ENCODE results near the gene RXFP1. TPM values are rescaled to one million over a fixed set of nuclear protein-coding genes. Genes with fewer than 3 reads are reported as not detected.

The RXFP1 gene
- total and polyA plus RNA-seq, 8 donors: 0.15 to 1.3 TPM; not detected in 6

- intact Hi-C loops (cut with DNase I; ENCODE audit: low total_unique reads): no loop called here
- H3K36me3 ChIP-seq: no peaks in the 10 kb centered on the region
- H3K4me3 ChIP-seq: no peak overlapping the region
- H3K9me3 ChIP-seq: no peaks in the 10 kb centered on the region
- 75 to 85% (median 80%) methylated on average over 4 of the region's 4 CpGs for WGBS, 5 donors
- DNase-seq: no peak
- H3K27ac ChIP-seq: no peak overlapping the region
- TF ChIP-seq CTCF (IDR thresholded peaks at IDR 0.05) (no peak), POLR2AphosphoS5 (IDR thresholded peaks at IDR 0.05) (no peak), EP300 (IDR thresholded peaks at IDR 0.05) (no peak), POLR2A (IDR thresholded peaks at IDR 0.05) (no peak)
- no peaks in the 10 kb centered on the region for H3K27me3 ChIP-seq
- H3K4me1 ChIP-seq: no peaks in the 10 kb centered on the region
These were observed 13.5 kb downstream of the RXFP1 start for GRCh38 chr4:158535130-158535614.

- intact Hi-C loops (cut with DNase I; ENCODE audit: low total_unique reads): no loop called here
- Histone ChIP-seq H3K4me3 (no peak overlapping the region), H3K27ac (no peak overlapping the region), H3K27me3 (no peaks in the 10 kb centered on the region), H3K9me3 (no peaks in the 10 kb centered on the region), H3K36me3 (no peaks in the 10 kb centered on the region), H3K4me1 (no peaks in the 10 kb centered on the region)
- 71 to 89% (median 78%) methylated on average over 3 of the region's 3 CpGs for WGBS, 5 donors
- no peak for DNase-seq
- TF ChIP-seq POLR2AphosphoS5 (IDR thresholded peaks at IDR 0.05) (no peak), EP300 (IDR thresholded peaks at IDR 0.05) (no peak), CTCF (IDR thresholded peaks at IDR 0.05) (no peak), POLR2A (IDR thresholded peaks at IDR 0.05) (no peak)
These were observed 15.2 kb downstream of the RXFP1 start for GRCh38 chr4:158536833-158537232.

GRCh38 chr4:158538176-158538575 is 16.5 kb downstream of the RXFP1 start:
- no peaks in the 10 kb centered on the region for H3K36me3 ChIP-seq
- H3K4me3 ChIP-seq: no peak overlapping the region
- WGBS, 5 donors: 67 to 84% (median 79%) methylated on average over 4 of the region's 4 CpGs
- DNase-seq: no peak
- no peak overlapping the region for H3K27ac ChIP-seq
- H3K9me3 ChIP-seq: no peaks in the 10 kb centered on the region
- intact Hi-C loops (cut with DNase I; ENCODE audit: low total_unique reads): no loop called here
- no peaks in the 10 kb centered on the region for H3K27me3 ChIP-seq
- TF ChIP-seq POLR2A (IDR thresholded peaks at IDR 0.05) (no peak), EP300 (IDR thresholded peaks at IDR 0.05) (no peak), CTCF (IDR thresholded peaks at IDR 0.05) (no peak), POLR2AphosphoS5 (IDR thresholded peaks at IDR 0.05) (no peak)
- no peaks in the 10 kb centered on the region for H3K4me1 ChIP-seq

GRCh38 chr4:158538911-158539310 is 17.2 kb downstream of the RXFP1 start:
- 64 to 81% (median 75%) methylated on average over 4 of the region's 4 CpGs for WGBS, 5 donors
- Histone ChIP-seq H3K9me3 (no peaks in the 10 kb centered on the region), H3K27me3 (no peaks in the 10 kb centered on the region), H3K27ac (no peak overlapping the region), H3K36me3 (no peaks in the 10 kb centered on the region), H3K4me3 (no peak overlapping the region), H3K4me1 (no peaks in the 10 kb centered on the region)
- no peak for DNase-seq
- intact Hi-C loops (cut with DNase I; ENCODE audit: low total_unique reads): no loop called here
- TF ChIP-seq POLR2AphosphoS5 (IDR thresholded peaks at IDR 0.05) (no peak), POLR2A (IDR thresholded peaks at IDR 0.05) (no peak), CTCF (IDR thresholded peaks at IDR 0.05) (no peak), EP300 (IDR thresholded peaks at IDR 0.05) (no peak)

All from stomach (tissue), 9 donors.